Keratinocyte (primary cell): Measurements from ENCODE around the gene DDX6. TPM values are rescaled to one million over a fixed set of nuclear protein-coding genes. Genes with fewer than 3 reads are reported as not detected.

Experiments used
- DNase-seq: peaks from one replicate; pipeline ENCODE4 v3.0.0-alpha.2; 2011; ENCODE audit warnings: low read depth, missing footprints, low spot score
- FAIRE-seq: peaks from 2 replicates; lab custom pipeline; 2011; peaks lifted over from hg19 to GRCh38; lab: Jason Lieb, UNC
- H2AFZ ChIP-seq: 2 replicates; pipeline ENCODE4 v1.6.0; 2012; ENCODE audit warnings: low read length, control low read depth, inconsistent platforms; ENCODE audit not compliant: control insufficient read depth
- H3K27ac ChIP-seq: 2 replicates; pipeline ENCODE4 v1.5.1; 2011; ENCODE audit warnings: low read length; ENCODE audit not compliant: control insufficient read depth, insufficient read depth
- H3K27me3 ChIP-seq: 3 replicates; pipeline ENCODE4 v1.6.0; 2011; ENCODE audit warnings: low read length; ENCODE audit not compliant: control insufficient read depth, insufficient read depth; ENCODE audit errors: extremely low read depth
- H3K36me3 ChIP-seq, 2 experiments: 2 replicates in 1 of 2; 3 replicates in 1 of 2; pipeline ENCODE4 v1.5.1; 2011; ENCODE audit warnings: low read length in 2 of 2, mild to moderate bottlenecking in 1 of 2; ENCODE audit not compliant: control insufficient read depth in 2 of 2, insufficient read depth in 2 of 2; ENCODE audit errors: extremely low read depth in 1 of 2
- H3K4me1 ChIP-seq: 3 replicates; pipeline ENCODE4 v1.5.1; 2011; ENCODE audit warnings: low read length; ENCODE audit not compliant: control insufficient read depth, insufficient read depth; ENCODE audit errors: extremely low read depth
- H3K4me2 ChIP-seq: 3 replicates; pipeline ENCODE4 v1.6.0; 2011; ENCODE audit warnings: low read depth, low read length; ENCODE audit not compliant: control insufficient read depth, insufficient read depth; ENCODE audit errors: extremely low read depth
- H3K4me3 ChIP-seq, 3 experiments: fragments of 200-600 bp in 1 of 3; sonication (generic) in 1 of 3; 2 replicates in 2 of 3; 3 replicates in 1 of 3; pipeline ENCODE4 v1.5.1; 2011 to 2016; ENCODE audit warnings: low read length in 3 of 3, mild to moderate bottlenecking in 3 of 3, control low read depth in 2 of 3, inconsistent platforms in 1 of 3, low read depth in 1 of 3, mixed read lengths in 1 of 3, mixed run types in 1 of 3, moderate library complexity in 1 of 3; ENCODE audit not compliant: control insufficient read depth in 2 of 3, insufficient read depth in 2 of 3; ENCODE audit errors: extremely low read depth in 1 of 3
- H3K79me2 ChIP-seq: 2 replicates; pipeline ENCODE4 v1.6.0; 2012; ENCODE audit warnings: low read length; ENCODE audit not compliant: control insufficient read depth, insufficient read depth
- H3K9ac ChIP-seq: 3 replicates; pipeline ENCODE4 v1.6.0; 2011; ENCODE audit warnings: low read length; ENCODE audit not compliant: control insufficient read depth, insufficient read depth; ENCODE audit errors: extremely low read depth
- H3K9me1 ChIP-seq: 3 replicates; pipeline ENCODE4 v1.6.0; 2011; ENCODE audit warnings: low read length; ENCODE audit not compliant: control insufficient read depth, insufficient read depth; ENCODE audit errors: extremely low read depth
- H3K9me3 ChIP-seq: 2 replicates; pipeline ENCODE4 v1.5.1; 2012; ENCODE audit warnings: low read depth, low read length; ENCODE audit not compliant: control insufficient read depth
- H4K20me1 ChIP-seq: 3 replicates; pipeline ENCODE4 v1.6.0; 2011; ENCODE audit warnings: low read length; ENCODE audit not compliant: control insufficient read depth, insufficient read depth; ENCODE audit errors: extremely low read depth
- EZH2 ChIP-seq: IDR thresholded peaks from one replicate; pipeline ENCODE4 v1.6.1; 2012; ENCODE audit warnings: inconsistent platforms, mild to moderate bottlenecking, low read length, moderate library complexity
- dilution Hi-C: fragments of 300-500 bp; cut with MboI; formaldehyde crosslinking; loops from one replicate; pipeline ENCODE4 v1.7.0; 2020; ENCODE audit warnings: low sequenced_read_pairs; ENCODE audit not compliant: extremely low pct_ligation_motif_present
- polyA plus RNA-seq, 5 experiments: library from polyadenylated mRNA; depleted of rRNA in 3 of 5; stranded (reverse) in 3 of 5; stranded (forward) in 1 of 5; unstranded in 1 of 5; fragments of >200 nt; gene quantifications; 1 replicate in 1 of 5; 2 replicates in 3 of 5; 3 replicates in 1 of 5; pipeline versions ENCODE4 v1.2.1 to v1.2.3, GENCODE V29; 2011 to 2012; ENCODE audit warnings: missing spikeins in 2 of 5, low read depth in 1 of 5, low replicate concordance in 1 of 5
- small RNA-seq, 3 experiments: library from RNA; depleted of rRNA; stranded (forward); fragments of <200 nt; gene quantifications; one replicate each; pipeline ENCODE3, GENCODE V24; 2012; ENCODE audit warnings: low read depth in 3 of 3, low replicate concordance in 1 of 3; ENCODE audit not compliant: insufficient read length in 3 of 3
- TF ChIP-seq, protein P1 (sequence below), 3 experiments: IDR thresholded peaks in 1 of 3; conservative IDR thresholded peaks in 1 of 3; optimal IDR thresholded peaks in 1 of 3; 2 replicates in 2 of 3; 3 replicates in 1 of 3; pipeline versions ENCODE3 to v1.5.1; 2011; ENCODE audit warnings: low read length in 3 of 3, mild to moderate bottlenecking in 3 of 3, moderate library complexity in 2 of 3, control low read depth in 1 of 3, inconsistent platforms in 1 of 3; ENCODE audit not compliant: insufficient read depth in 2 of 3; ENCODE audit errors: extremely low read depth in 1 of 3

Gene DDX6
- polyA plus RNA-seq, 1 donor (not counting 4 experiments of a cell fraction or from before 2014, with no cell fraction given): 58.0 TPM

DNA sequence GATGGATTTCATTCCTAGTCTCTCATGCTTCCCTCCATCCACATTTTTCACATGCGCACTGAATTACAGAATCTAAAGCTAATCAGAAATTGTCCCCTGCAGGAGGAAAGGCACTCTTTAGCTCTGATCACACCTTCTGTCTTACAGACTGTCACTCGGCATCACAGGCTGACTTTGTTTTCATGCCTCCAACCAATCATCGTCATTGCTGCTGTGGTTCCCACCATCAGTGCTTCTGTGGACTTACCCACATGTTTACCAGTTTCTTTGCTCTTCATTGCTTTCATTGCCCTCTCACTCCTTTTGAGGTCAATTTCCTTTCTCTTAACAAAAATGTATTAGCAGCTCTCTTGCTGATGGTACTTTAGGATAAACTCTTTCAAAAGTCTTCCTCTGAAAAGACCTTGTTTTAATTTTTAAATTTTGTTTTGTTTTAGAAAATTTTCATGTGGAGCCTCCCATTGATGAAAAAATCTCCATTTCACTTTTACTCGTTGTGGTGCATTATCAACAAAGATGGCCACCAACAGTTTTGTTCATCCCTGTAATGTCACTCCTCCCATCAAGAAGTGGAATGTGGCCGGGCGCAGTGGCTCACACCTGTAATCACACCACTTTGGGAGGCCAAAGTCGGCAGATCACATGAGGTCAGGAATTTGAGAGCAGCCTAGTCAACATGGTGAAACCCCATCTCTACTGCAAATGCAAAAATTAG, 91.3 kb downstream of the DDX6 start:
- Histone ChIP-seq H3K79me2 (no peaks in the 10 kb centered on the region), H3K9ac (no peak overlapping the region), H3K27ac (no peak overlapping the region), H3K9me3 (no peaks in the 10 kb centered on the region), H3K36me3 (no peaks in the 10 kb centered on the region), H2AFZ (no peak overlapping the region), H3K4me2 (no peak overlapping the region), H3K4me1 (peaks cover 2% of the 10 kb centered on the region), H4K20me1 (no peaks in the 10 kb centered on the region), H3K27me3 (no peaks in the 10 kb centered on the region), H3K9me1 (no peaks in the 10 kb centered on the region), H3K4me3 (no peak overlapping the region)
- DNase-seq (no peak), FAIRE-seq (no peak)
- no peak for TF ChIP-seq EZH2
- TF ChIP-seq, protein P1, sequence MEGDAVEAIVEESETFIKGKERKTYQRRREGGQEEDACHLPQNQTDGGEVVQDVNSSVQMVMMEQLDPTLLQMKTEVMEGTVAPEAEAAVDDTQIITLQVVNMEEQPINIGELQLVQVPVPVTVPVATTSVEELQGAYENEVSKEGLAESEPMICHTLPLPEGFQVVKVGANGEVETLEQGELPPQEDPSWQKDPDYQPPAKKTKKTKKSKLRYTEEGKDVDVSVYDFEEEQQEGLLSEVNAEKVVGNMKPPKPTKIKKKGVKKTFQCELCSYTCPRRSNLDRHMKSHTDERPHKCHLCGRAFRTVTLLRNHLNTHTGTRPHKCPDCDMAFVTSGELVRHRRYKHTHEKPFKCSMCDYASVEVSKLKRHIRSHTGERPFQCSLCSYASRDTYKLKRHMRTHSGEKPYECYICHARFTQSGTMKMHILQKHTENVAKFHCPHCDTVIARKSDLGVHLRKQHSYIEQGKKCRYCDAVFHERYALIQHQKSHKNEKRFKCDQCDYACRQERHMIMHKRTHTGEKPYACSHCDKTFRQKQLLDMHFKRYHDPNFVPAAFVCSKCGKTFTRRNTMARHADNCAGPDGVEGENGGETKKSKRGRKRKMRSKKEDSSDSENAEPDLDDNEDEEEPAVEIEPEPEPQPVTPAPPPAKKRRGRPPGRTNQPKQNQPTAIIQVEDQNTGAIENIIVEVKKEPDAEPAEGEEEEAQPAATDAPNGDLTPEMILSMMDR (optimal IDR thresholded peaks at IDR 0.05 in 1 of 3, IDR thresholded peaks at IDR 0.05 in 1 of 3, conservative IDR thresholded peaks at IDR 0.05 in 1 of 3; ENCODE audit: extremely low read depth in 1 of 3, insufficient read depth in 2 of 3, low read length in 3 of 3): no peak
- dilution Hi-C loops: no loop called here

Small RNAs within 50 kb of the gene (small RNA-seq; reads per million reads assigned to genes)
- gene AP004609.2 (0 reads per million in 3 experiments), gene RF00019 (0 reads per million in 3 experiments), gene RNU6-376P (0 reads per million in 3 experiments)

Other genes with a start within 250 kb of the DDX6 start
- gene IFT46, start 225.2 kb downstream of the DDX6 start, polyA plus RNA-seq: 31.2 to 34.9 TPM (median 32.9 TPM) in 3 replicates
- 121 to 216 TPM (median 150 TPM) in 3 replicates for gene ARCN1, start 218.8 kb downstream of the DDX6 start, polyA plus RNA-seq
- gene PHLDB1, start 183.5 kb downstream of the DDX6 start, polyA plus RNA-seq: 35.0 to 46.8 TPM (median 38.4 TPM) in 3 replicates
- not detected in 3 replicates for gene TREH, start 111.5 kb downstream of the DDX6 start, polyA plus RNA-seq
- not detected in 3 replicates for gene CXCR5, start 92.7 kb upstream of the DDX6 start, polyA plus RNA-seq
- gene BCL9L, start 134.8 kb upstream of the DDX6 start, polyA plus RNA-seq: 7.7 to 21.3 TPM (median 10.6 TPM) in 3 replicates
- 0.13 to 0.25 TPM (median 0.20 TPM) in 3 replicates for gene UPK2, start 165.1 kb upstream of the DDX6 start, polyA plus RNA-seq
- gene FOXR1, start 180.6 kb upstream of the DDX6 start, polyA plus RNA-seq: not detected in 3 replicates
- 11.9 to 22.6 TPM (median 14.9 TPM) in 3 replicates for gene CENATAC, start 207.0 kb upstream of the DDX6 start, polyA plus RNA-seq
- gene RPS25, start 227.2 kb upstream of the DDX6 start, polyA plus RNA-seq: 650 to 2,463 TPM (median 978 TPM) in 3 replicates
- gene TRAPPC4, start 227.6 kb upstream of the DDX6 start, polyA plus RNA-seq: 113 to 121 TPM (median 119 TPM) in 3 replicates
- 17.0 to 25.0 TPM (median 20.2 TPM) in 3 replicates for gene SLC37A4, start 239.7 kb upstream of the DDX6 start, polyA plus RNA-seq